NOMO-1 treated with DMSO at 0.1 percent for 48 hours (cell line): Measurements from ENCODE around the gene DOCK2.
A peak's percentile ranks its signal among the peaks of the same experiment; 100 is the strongest.

Experiments
- DNase-seq: peaks from one replicate; lab custom pipeline; 2025; ENCODE audit not compliant: unreplicated experiment; lab: John Stamatoyannopoulos, UW

DOCK2 gene

GRCh38 chr5:170109059-170110031, 472.3 kb downstream of the DOCK2 start:
- no peak for DNase-seq

GRCh38 chr5:170110403-170111087, 473.5 kb downstream of the DOCK2 start:
- no peak for DNase-seq

- DNase-seq: no peak
Observed at GRCh38 chr5:170111088-170111785, 474.2 kb downstream of the DOCK2 start.

GRCh38 chr5:170112876-170113521, 475.9 kb downstream of the DOCK2 start:
- DNase-seq: no peak

- DNase-seq: peak; percentile 81
Observed at GRCh38 chr5:170113522-170113900, 476.4 kb downstream of the DOCK2 start.

GRCh38 chr5:170114271-170114670, 477.2 kb downstream of the DOCK2 start:
- DNase-seq: no peak

- DNase-seq: no peak
Observed at GRCh38 chr5:170115925-170116324, 478.9 kb downstream of the DOCK2 start.

- no peak for DNase-seq
Observed at GRCh38 chr5:170117736-170118135, 480.7 kb downstream of the DOCK2 start.

- DNase-seq: no peak
Observed at GRCh38 chr5:170120576-170120975, 483.5 kb downstream of the DOCK2 start.

- no peak for DNase-seq
Observed at GRCh38 chr5:170121321-170121720, 484.2 kb downstream of the DOCK2 start.

- DNase-seq: no peak
Observed at GRCh38 chr5:170126061-170126460, 489.0 kb downstream of the DOCK2 start.

- no peak for DNase-seq
Observed at GRCh38 chr5:170126626-170127025, 489.6 kb downstream of the DOCK2 start.

- no peak for DNase-seq
Observed at GRCh38 chr5:170131235-170131634, 494.2 kb downstream of the DOCK2 start.

- no peak for DNase-seq
Observed at GRCh38 chr5:170132269-170132975, 495.3 kb downstream of the DOCK2 start.
